NCI-H1436 treated with DMSO at 0.1 percent for 48 hours (cell line): Measurements from ENCODE around the gene STRN4.
"Not testable (repeated sequence)": the region's sequence is repeated elsewhere in the genome, so short reads cannot be mapped to it uniquely, and the experiment has no call there.

Experiments used
- DNase-seq: peaks from one replicate; lab custom pipeline; 2025; lab: John Stamatoyannopoulos, UW

The STRN4 gene

GRCh38 chr19:46712768-46713338 lies 33.4 kb downstream of the STRN4 start:
- DNase-seq, result not testable (repeated sequence)

DNA sequence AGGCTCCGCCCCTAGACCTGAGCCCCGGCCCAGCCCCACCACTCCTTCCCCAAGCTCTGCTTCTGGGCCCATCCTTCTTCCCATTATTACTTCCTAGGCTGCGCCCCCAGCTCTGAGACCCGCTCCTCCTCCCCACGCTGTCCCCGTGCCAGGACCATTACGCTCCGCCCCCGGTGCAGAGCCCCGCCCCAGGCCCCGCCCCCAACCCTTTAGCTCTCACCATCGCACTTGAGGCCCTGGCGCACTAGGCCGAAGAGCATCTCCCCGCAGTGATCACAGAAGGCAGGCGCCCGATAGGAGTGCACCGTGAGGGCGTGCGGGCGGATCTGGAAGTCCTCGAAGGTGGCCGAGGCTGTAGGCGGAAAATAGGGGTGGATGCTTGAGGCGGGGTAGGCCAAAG lies 35.6 kb downstream of the STRN4 start:
- DNase-seq, result no peak

DNA sequence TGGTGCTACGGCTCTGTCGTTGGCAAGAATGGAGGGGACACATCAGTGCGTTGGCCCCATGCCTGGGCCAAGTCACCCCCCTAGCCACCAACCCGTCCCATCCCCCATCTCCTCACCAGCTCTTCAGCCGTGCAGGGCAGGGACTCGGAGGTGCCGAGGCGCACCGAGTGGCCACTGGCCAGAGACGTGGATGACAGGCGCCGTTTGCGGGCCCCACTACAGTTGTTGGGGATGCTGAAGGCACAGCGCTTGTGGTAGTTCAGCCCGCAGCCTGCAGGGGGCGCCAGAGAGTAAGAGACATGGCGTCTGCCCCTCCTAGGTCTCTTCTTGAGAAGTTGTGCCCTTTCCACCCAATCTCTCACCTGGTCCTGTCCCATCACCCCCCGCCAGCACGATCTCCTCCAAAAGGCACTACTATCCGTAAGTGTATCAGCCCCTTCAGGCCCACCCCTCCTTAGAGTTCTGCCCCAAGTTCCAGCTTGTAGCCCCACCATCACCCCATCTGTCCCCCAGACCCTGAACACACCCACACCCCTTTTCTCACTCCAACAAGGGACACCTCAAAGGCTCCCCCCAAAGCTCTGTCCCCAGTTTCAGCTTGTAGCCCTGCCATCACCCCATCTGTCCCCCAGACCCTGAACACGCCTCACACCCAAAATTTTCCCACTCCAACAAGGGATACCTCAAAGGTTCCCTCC lies 41.7 kb downstream of the STRN4 start:
- DNase-seq, result no peak

GRCh38 chr19:46700704-46701103 lies 45.5 kb downstream of the STRN4 start:
- no peak for DNase-seq

GRCh38 chr19:46698395-46699321 lies 47.6 kb downstream of the STRN4 start:
- DNase-seq, result no peak

DNA sequence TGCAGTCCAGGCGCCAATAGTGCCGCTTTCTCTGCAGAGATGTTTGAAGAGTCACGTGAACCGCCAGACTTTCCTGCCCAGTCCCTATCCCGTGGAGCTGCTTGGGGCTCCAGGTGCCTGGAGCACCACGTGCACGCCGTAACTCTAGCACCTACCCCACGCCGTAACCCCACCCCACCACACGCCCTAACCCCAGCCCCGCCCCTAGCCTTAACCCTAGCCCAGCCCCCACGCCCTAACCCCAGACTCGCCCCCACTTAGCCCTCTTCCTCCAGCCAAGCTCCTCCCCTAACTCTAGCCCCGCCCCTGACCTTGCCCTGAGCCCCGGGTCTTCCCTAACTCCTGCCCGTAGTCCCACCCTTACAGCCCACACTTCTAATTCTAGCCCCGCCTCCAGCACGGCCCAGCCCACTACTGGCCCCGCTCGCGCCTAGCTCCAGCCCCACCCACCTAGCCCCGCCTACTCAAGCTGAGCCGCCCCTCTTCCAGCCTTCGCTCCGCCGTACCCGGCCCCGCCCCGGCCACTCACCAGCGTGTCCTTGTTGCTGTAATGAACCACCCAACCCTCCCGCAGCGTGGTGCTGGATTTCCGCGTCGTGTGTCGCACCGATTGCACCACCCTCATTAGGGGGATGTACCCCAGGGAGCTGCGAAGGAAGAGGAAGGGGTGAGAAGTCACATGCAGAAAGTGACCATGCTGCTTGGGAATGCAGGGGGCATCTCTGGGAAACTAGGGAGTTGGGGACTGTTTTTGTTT lies 48.9 kb downstream of the STRN4 start:
- DNase-seq, result no peak

DNA sequence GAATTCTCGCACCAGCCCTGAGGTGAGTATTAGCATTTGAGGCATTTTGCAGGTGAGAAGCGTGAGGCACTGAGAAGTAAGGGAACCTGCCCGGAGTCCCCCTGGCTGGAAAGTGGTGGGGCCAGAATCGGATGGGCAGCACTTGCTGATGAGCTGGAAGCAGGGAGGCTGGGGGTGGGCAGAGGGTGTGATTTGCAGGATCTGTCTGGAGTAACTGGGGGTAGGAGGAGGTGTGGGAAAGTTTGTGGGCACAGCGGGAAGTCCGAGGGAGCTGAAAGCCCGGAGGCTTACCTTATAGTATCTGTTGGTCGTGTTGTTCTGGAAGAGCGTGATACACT lies 49.4 kb downstream of the STRN4 start:
- no peak for DNase-seq

- no peak for DNase-seq
Measured at GRCh38 chr19:46696052-46696451, 50.2 kb downstream of the STRN4 start.

DNA sequence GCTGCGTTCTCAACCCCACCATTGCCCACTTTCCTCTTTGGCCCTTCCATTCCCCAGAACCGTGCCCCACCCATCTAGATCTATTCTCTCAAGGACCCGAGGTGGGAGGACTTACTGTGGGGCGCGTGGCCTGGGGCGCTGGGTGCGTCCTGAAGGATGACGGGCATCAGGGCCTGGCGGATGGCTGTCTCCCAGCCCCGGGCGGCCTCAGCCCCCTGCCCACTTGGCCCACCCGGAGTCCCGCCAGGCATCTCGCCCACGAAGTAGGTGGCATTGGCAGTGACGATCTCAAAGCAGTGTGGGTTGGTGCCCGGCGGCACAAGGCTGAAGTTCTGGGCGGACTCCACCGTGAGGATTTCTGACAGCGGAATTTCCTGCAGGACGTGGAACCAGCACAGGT lies 52.5 kb downstream of the STRN4 start:
- DNase-seq, result no peak

GRCh38 chr19:46692918-46693722 lies 53.1 kb downstream of the STRN4 start:
- no peak for DNase-seq

DNA sequence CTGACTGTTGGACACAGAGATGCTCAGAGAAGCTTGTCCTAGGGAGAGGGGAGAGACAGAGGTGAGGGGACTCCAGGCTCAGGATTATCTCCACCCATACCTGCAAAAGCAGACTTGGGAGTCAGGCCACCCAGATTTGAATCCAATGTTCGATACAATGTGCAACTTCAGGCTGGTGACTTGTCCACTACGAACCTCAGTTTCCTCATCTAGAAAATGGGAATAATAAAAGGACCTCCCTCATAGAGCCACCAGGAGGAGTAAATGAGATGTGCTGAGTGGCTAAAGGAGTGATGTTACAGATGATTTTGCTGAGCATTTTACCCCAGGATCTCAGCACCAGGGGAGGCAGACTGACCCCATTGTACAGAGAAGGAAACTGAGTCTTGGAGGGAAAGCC lies 54.3 kb downstream of the STRN4 start:
- no peak for DNase-seq

- no peak for DNase-seq
Measured at GRCh38 chr19:46691104-46691503, 55.1 kb downstream of the STRN4 start.

GRCh38 chr19:46689358-46689757 lies 56.9 kb downstream of the STRN4 start:
- DNase-seq, result no peak

GRCh38 chr19:46687438-46688145 lies 58.7 kb downstream of the STRN4 start:
- DNase-seq, result no peak

GRCh38 chr19:46685189-46685588 lies 61.1 kb downstream of the STRN4 start:
- DNase-seq, result no peak

- DNase-seq, result no peak
Measured at GRCh38 chr19:46678110-46678732, 68.0 kb downstream of the STRN4 start.

DNA sequence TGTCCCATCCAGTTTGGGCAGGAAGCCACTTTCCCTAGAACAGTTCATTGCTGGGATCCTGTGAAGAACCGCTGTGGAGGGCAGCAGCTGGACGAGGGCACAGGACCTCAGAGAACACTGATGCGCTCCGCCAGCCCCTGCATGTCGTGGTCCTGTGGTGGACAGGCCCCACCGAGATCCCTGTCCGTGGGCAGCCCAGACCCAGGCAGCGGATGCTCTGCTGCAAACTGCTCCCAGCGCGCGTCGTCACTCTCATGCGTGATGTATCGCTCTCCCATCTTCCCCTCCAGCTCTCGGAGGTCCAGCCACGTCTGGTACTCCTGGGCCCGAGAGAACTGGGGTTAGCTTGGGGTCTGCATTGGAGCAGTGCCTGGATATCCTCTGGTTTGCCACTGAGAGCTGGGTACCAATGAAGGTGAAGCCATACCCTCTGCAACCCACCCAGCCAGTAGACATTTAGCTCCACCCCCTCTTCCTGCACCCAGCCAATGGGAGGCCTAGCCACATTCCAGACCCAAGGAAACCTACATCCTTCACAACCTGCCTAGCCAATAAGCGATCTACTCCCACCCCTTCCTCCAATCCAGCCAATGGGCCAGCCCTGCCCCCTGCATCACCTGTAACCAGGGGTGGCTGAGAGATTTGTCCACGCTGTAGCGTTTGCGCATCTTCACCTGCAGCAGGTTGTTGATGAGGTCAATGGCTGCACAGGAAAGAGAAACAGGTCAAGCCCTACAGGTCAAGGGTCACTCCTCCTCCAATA lies 71.7 kb downstream of the STRN4 start:
- DNase-seq, result no peak

- DNase-seq, result no peak
Measured at GRCh38 chr19:46670813-46671212, 75.4 kb downstream of the STRN4 start.
